Body of pancreas (tissue), 4 donors: ENCODE results near the gene MXI1. TPM values are rescaled to one million over a fixed set of nuclear protein-coding genes. Genes with fewer than 3 reads are reported as not detected.

Experiments
- ATAC-seq: fragments of 150-250 bp; one replicate; pipeline ENCODE4 v1.9.1; 2016
- DNase-seq, 4 donors: peaks; one replicate each; pipeline ENCODE4 v3.0.0-alpha.2; 2019
- H3K27ac ChIP-seq, 4 donors: fragments of 200-600 bp; sonication (generic); 1 replicate in 3 of 4; 2 replicates in 1 of 4; pipeline versions ENCODE4 v1.5.1 to v1.6.1; 2016 to 2019; ENCODE audit warnings: mild to moderate bottlenecking in 1 of 4, mixed read lengths in 1 of 4, moderate library complexity in 1 of 4
- H3K27me3 ChIP-seq, 2 donors: fragments of 200-600 bp; sonication (generic); one replicate each; pipeline ENCODE4 v1.6.0; 2016; ENCODE audit warnings: mild to moderate bottlenecking in 1 of 2
- H3K36me3 ChIP-seq, 2 donors: fragments of 200-600 bp; sonication (generic); replicated peaks in 1 of 2; 2 replicates each; pipeline ENCODE4 v1.5.1; 2016; ENCODE audit warnings: low read depth in 2 of 2; ENCODE audit not compliant: insufficient read depth in 1 of 2
- H3K4me1 ChIP-seq: fragments of 200-600 bp; sonication (generic); one replicate; pipeline ENCODE4 v1.6.0; 2016
- H3K4me3 ChIP-seq, 2 donors: fragments of 200-600 bp; sonication (generic); 1 replicate in 1 of 2; 2 replicates in 1 of 2; pipeline ENCODE4 v1.5.1; 2016 to 2019
- H3K9me3 ChIP-seq, 3 donors: fragments of 200-600 bp; sonication (generic); 1 replicate in 2 of 3; 2 replicates in 1 of 3; pipeline ENCODE4 v1.5.1; 2016
- CTCF ChIP-seq, 7 experiments: fragments of 450-650 bp in 4 of 7; fragments of 200-600 bp in 3 of 7; sonication (generic) in 3 of 7; IDR thresholded peaks; one replicate each; pipeline ENCODE4 v1.5.1; 2016 to 2019; ENCODE audit warnings: antibody characterized with exemption in 7 of 7
- POLR2A ChIP-seq, 3 donors: fragments of 450-650 bp; IDR thresholded peaks; one replicate each; pipeline ENCODE4 v1.6.1; 2016; ENCODE audit warnings: antibody characterized with exemption in 3 of 3, mild to moderate bottlenecking in 2 of 3
- WGBS, 2 donors: methylation state at CpG; one replicate each; pipeline ENCODE4 v1.1.5; 2017; 5-methylcytosine and 5-hydroxymethylcytosine counted together
- intact Hi-C: fragments of 100-400 bp; cut with DNase I; formaldehyde crosslinking; loops from one replicate; pipeline ENCODE4 v1.15.1; 2023
- total RNA-seq, 2 donors: library from RNA; depleted of rRNA; stranded (reverse); fragments of >200 nt; gene quantifications; one replicate each; pipeline ENCODE4 v1.1.0, GENCODE V29; 2016

Gene MXI1
- total RNA-seq, 2 donors from 2014 or later, result 14.8 to 24.1 TPM

GRCh38 chr10:110284262-110284661, 76.9 kb downstream of the MXI1 start:
- peaks cover 1% of the 10 kb centered on the region for H3K4me1 ChIP-seq
- 97% methylated on average over 3 of the region's 3 CpGs for WGBS, 2 donors
- H3K4me3 ChIP-seq, result no peak overlapping the region
- no peaks in the 10 kb centered on the region for H3K9me3 ChIP-seq
- intact Hi-C loops, result no loop called here
- ATAC-seq (no peak), DNase-seq (no peak)
- TF ChIP-seq CTCF (IDR thresholded peaks at IDR 0.05) (no peak), POLR2A (IDR thresholded peaks at IDR 0.05) (no peak)
- H3K27ac ChIP-seq, result no peak overlapping the region
- H3K36me3 ChIP-seq, result peaks cover 0 to 2% of the 10 kb centered on the region in 2 donors
- no peaks in the 10 kb centered on the region for H3K27me3 ChIP-seq

GRCh38 chr10:110285501-110285900, 78.1 kb downstream of the MXI1 start:
- intact Hi-C loops, result loop anchor here (5.0 kb wide), 1 partner anchor 617 kb away; no protein-coding TSS in a partner anchor
- TF ChIP-seq POLR2A (IDR thresholded peaks at IDR 0.05) (no peak), CTCF (IDR thresholded peaks at IDR 0.05) (no peak)
- Histone ChIP-seq H3K27me3 (no peaks in the 10 kb centered on the region), H3K27ac (no peak overlapping the region), H3K9me3 (no peaks in the 10 kb centered on the region), H3K4me3 (no peak overlapping the region), H3K36me3 (peaks cover 0 to 2% of the 10 kb centered on the region in 2 donors), H3K4me1 (no peaks in the 10 kb centered on the region)
- 86 to 92% methylated on average over 2 of the region's 2 CpGs for WGBS, 2 donors
- ATAC-seq (no peak), DNase-seq (no peak)

GRCh38 chr10:110286841-110287240, 79.4 kb downstream of the MXI1 start:
- intact Hi-C loops, result loop anchor here (5.0 kb wide), 1 partner anchor 615 kb away; no protein-coding TSS in a partner anchor
- Histone ChIP-seq H3K36me3 (peaks cover 0 to 5% of the 10 kb centered on the region in 2 donors), H3K4me1 (no peaks in the 10 kb centered on the region), H3K9me3 (no peaks in the 10 kb centered on the region), H3K27me3 (no peaks in the 10 kb centered on the region), H3K4me3 (no peak overlapping the region), H3K27ac (no peak overlapping the region)
- no peak for DNase-seq
- WGBS, 2 donors, result 72 to 77% methylated on average over 2 of the region's 2 CpGs
- ATAC-seq, result no peak
- TF ChIP-seq CTCF (IDR thresholded peaks at IDR 0.05) (no peak), POLR2A (IDR thresholded peaks at IDR 0.05) (no peak)

GRCh38 chr10:110296966-110297365, 89.6 kb downstream of the MXI1 start:
- ATAC-seq (no peak), DNase-seq (no peak)
- peaks cover 25% of the 10 kb centered on the region for H3K4me1 ChIP-seq
- WGBS, 2 donors, result 30 to 36% methylated on average over 1 of the region's 1 CpG
- TF ChIP-seq POLR2A (IDR thresholded peaks at IDR 0.05) (no peak), CTCF (IDR thresholded peaks at IDR 0.05) (no peak)
- no peaks in the 10 kb centered on the region for H3K27me3 ChIP-seq
- no peak overlapping the region for H3K27ac ChIP-seq
- H3K9me3 ChIP-seq, result no peaks in the 10 kb centered on the region
- H3K4me3 ChIP-seq, result no peak overlapping the region
- intact Hi-C loops, result no loop called here
- peaks cover 0 to 33% of the 10 kb centered on the region in 2 donors for H3K36me3 ChIP-seq

- DNase-seq (no peak), ATAC-seq (no peak)
- no peaks in the 10 kb centered on the region for H3K9me3 ChIP-seq
- no peak for TF ChIP-seq CTCF (IDR thresholded peaks at IDR 0.05)
- TF ChIP-seq POLR2A (IDR thresholded peaks at IDR 0.05), result no peak
- no peak overlapping the region for H3K4me3 ChIP-seq
- H3K27ac ChIP-seq, result no peak overlapping the region
- no peaks in the 10 kb centered on the region for H3K27me3 ChIP-seq
- intact Hi-C loops, result no loop called here
- peaks cover 46% of the 10 kb centered on the region for H3K4me1 ChIP-seq
- H3K36me3 ChIP-seq, result peaks cover 0 to 25% of the 10 kb centered on the region in 2 donors
- WGBS, 2 donors, result 29 to 41% methylated on average over 5 of the region's 5 CpGs
Measured at GRCh38 chr10:110300486-110300986, 93.1 kb downstream of the MXI1 start.
